T-helper 17 cell (primary cell): ENCODE measurements around the gene COX5A. TPM values are rescaled to one million over a fixed set of nuclear protein-coding genes. Genes with fewer than 3 reads are reported as not detected.
"Not testable (repeated sequence)": the region's sequence is repeated elsewhere in the genome, so short reads cannot be mapped to it uniquely, and the experiment has no call there.

Source experiments
- ATAC-seq: fragments of 150-1000 bp; cut with Tn5 transposase; 2 replicates; pipeline ENCODE4 v1.10.0; 2021; ENCODE audit warnings: mild to moderate bottlenecking, moderate library complexity
- DNase-seq, 3 donors: peaks; one replicate each; pipeline versions ENCODE4 v3.0.0 to v3.0.0-alpha.2; 2020 to 2021
- H3K9me3 ChIP-seq: one replicate; pipeline ENCODE4 v1.7.0; 2013; ENCODE audit warnings: low read length, mild to moderate bottlenecking; ENCODE audit not compliant: control insufficient read depth, poor library complexity, severe bottlenecking
- H3K27ac Mint-ChIP-seq: one replicate; pipeline ENCODE4 v1.8.0; 2022; ENCODE audit warnings: mild to moderate bottlenecking, moderate library complexity, mixed read lengths
- H3K27me3 Mint-ChIP-seq: one replicate; pipeline ENCODE4 v1.8.0; 2022; ENCODE audit warnings: mixed read lengths
- H3K36me3 Mint-ChIP-seq: one replicate; pipeline ENCODE4 v1.8.0; 2022; ENCODE audit warnings: low read depth, mixed read lengths
- H3K4me1 Mint-ChIP-seq: one replicate; pipeline ENCODE4 v1.8.0; 2022; ENCODE audit warnings: mild to moderate bottlenecking, mixed read lengths
- H3K4me3 Mint-ChIP-seq: one replicate; pipeline ENCODE4 v1.8.0; 2022; ENCODE audit warnings: mild to moderate bottlenecking, moderate library complexity, mixed read lengths
- total RNA-seq, 4 donors: library from RNA in 2 of 4; stranded (reverse) in 2 of 4; gene quantifications; one replicate each; pipeline ENCODE4 v1.2.3 and lab custom pipeline; 2022 to 2026

Gene COX5A
- total RNA-seq, 2 donors from 2014 or later: 56.1 to 72.9 TPM

DNA sequence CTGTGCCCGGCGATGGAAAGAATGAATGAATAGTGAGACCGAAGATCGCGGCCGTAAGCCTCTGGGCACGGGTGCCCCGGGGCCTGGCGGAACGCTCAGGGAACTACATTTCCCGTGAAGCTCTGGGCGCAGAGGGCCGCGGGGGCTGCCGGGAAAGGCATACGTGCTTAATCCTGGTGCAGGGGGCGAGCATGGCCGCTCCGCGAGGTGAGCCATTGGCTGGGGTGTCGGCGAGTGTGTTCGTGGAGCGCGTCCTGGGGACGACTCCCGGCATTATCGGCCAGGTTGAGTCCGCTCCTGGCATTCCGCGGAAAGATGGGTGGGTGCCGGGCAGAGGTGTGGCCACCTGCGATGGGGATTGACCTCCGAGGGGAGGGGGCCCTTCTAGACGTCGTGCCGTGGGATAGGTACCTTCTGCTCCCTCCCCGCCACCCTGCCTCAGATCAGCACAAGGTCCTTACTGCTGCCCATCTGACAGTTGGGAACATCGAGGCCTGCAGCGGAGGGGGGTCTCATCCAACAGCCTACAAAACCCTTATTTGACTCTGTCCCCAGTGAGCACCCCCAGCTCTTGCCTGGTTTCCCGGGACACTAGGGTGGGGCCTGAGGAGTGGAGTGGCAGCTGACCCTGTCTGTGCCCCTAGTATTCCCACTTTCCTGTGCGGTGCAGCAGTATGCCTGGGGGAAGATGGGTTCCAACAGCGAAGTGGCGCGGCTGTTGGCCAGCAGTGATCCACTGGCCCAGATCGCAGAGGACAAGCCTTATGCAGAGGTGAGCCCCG is 47.8 kb downstream of the COX5A start, which contains the start of gene MPI:
Gene MPI, plus strand, starts transcription at position 160 of the 782 bp plus-strand sequence. Its CDS starts 32 bp downstream, at position 192.
- ATAC-seq: peak; percentile 97
- H3K27me3 Mint-ChIP-seq: no peaks in the 10 kb centered on the region
- no peaks in the 10 kb centered on the region for H3K9me3 ChIP-seq
- H3K27ac Mint-ChIP-seq: peak within 1 kb of the TSS; percentile 96
- H3K36me3 Mint-ChIP-seq: no peaks in the 10 kb centered on the region
- H3K4me3 Mint-ChIP-seq: peak within 1 kb of the TSS; percentile 95
- peak; percentile 72 to 78 (median 77) for DNase-seq
- H3K4me1 Mint-ChIP-seq: peaks cover 37% of the 10 kb centered on the region

- peaks cover 37% of the 10 kb centered on the region for H3K4me1 Mint-ChIP-seq
- H3K4me3 Mint-ChIP-seq: peak overlapping the region; percentile 95
- ATAC-seq: peak; percentile 22
- no peaks in the 10 kb centered on the region for H3K9me3 ChIP-seq
- H3K27me3 Mint-ChIP-seq: no peaks in the 10 kb centered on the region
- no peak for DNase-seq
- H3K36me3 Mint-ChIP-seq: no peaks in the 10 kb centered on the region
- peak overlapping the region; percentile 96 for H3K27ac Mint-ChIP-seq
These were observed 48.4 kb downstream of the COX5A start for GRCh38 chr15:74889390-74889882.

- no peak for ATAC-seq
- no peak for DNase-seq
- Mint-ChIP-seq H3K4me1 (peaks cover 39% of the 10 kb centered on the region), H3K27ac (peak overlapping the region; percentile 96), H3K36me3 (no peaks in the 10 kb centered on the region), H3K4me3 (no peak overlapping the region), H3K27me3 (no peaks in the 10 kb centered on the region)
- no peaks in the 10 kb centered on the region for H3K9me3 ChIP-seq
These were observed 49.2 kb downstream of the COX5A start for GRCh38 chr15:74888716-74889115.

DNA sequence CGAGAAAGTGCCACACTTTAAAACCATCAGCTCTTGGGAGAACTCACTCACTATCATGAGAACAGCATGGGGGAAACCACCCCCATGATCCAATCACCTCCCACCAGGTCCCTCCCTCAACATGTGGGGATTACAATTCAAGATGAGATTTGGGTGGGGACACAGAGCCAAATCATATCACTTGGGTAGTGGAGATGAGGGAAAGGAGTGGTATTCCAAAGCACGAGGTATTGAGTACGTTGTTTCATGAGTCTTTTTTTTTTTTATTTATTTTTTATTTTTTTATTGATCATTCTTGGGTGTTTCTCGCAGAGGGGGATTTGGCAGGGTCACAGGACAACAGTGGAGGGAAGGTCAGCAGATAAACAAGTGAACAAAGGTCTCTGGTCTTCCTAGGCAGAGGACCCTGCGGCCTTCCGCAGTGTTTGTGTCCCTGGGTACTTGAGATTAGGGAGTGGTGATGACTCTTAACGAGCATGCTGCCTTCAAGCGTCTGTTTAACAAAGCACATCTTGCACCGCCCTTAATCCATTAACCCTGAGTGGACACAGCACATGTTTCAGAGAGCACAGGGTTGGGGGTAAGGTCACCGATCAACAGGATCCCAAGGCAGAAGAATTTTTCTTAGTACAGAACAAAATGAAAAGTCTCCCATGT is 50.2 kb downstream of the COX5A start:
- H3K4me3 Mint-ChIP-seq, H3K27me3 Mint-ChIP-seq, DNase-seq, ATAC-seq, H3K9me3 ChIP-seq, H3K27ac Mint-ChIP-seq, H3K36me3 Mint-ChIP-seq: not testable (repeated sequence)
- peaks cover 33% of the 10 kb centered on the region for H3K4me1 Mint-ChIP-seq

GRCh38 chr15:74885461-74885860 is 52.4 kb downstream of the COX5A start:
- Mint-ChIP-seq H3K27me3 (no peaks in the 10 kb centered on the region), H3K36me3 (no peaks in the 10 kb centered on the region), H3K4me3 (no peak overlapping the region), H3K4me1 (peaks cover 24% of the 10 kb centered on the region), H3K27ac (no peak overlapping the region)
- no peaks in the 10 kb centered on the region for H3K9me3 ChIP-seq
- ATAC-seq: no peak
- DNase-seq: no peak

DNA sequence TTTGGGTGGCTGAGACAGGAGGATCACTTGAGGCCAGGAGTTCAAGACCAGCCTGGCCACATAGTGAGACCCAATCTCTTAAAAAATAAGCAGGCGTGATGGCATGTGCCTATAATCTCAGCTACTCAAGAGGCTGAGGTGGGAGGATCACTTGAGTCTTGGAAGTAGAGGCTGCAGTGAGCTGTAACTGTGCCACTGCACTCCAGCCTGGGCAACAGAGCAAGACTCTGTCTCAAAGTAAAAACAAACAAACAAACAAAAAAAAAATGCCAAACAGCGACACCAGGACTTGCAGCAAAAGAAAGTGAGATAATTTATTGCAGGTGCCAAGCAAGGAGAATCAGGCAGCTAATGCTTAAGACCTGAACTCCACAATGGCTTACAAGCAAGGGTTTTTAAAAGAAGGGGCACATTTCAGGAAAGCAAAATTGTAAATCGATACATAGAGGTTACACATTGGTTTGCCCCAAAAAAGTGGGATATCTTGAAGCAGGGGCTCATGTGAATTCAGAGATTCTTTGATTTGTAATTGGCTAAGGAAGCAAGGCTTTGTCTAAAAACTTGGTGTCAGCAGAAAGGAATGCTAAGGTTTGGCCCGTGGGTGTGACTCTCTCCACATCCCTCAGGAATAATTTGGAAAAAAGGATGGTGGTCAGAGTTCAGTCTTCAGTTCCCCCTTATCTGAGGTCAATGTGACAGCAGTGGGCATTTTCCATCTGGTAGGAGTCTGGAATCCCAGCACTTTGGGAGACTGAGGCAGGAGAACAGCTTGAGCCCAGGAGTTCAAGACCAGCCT is 53.2 kb downstream of the COX5A start:
- Mint-ChIP-seq H3K27ac (peak overlapping the region; percentile 29), H3K4me1 (peaks cover 17% of the 10 kb centered on the region), H3K27me3 (no peaks in the 10 kb centered on the region), H3K4me3 (no peak overlapping the region), H3K36me3 (no peaks in the 10 kb centered on the region)
- DNase-seq (no peak), ATAC-seq (no peak)
- no peaks in the 10 kb centered on the region for H3K9me3 ChIP-seq

GRCh38 chr15:74882528-74882927 is 55.3 kb downstream of the COX5A start:
- Mint-ChIP-seq H3K36me3 (no peaks in the 10 kb centered on the region), H3K27me3 (no peaks in the 10 kb centered on the region), H3K27ac (no peak overlapping the region), H3K4me3 (peak overlapping the region; percentile 49), H3K4me1 (peaks cover 8% of the 10 kb centered on the region)
- no peak for ATAC-seq
- no peaks in the 10 kb centered on the region for H3K9me3 ChIP-seq
- no peak for DNase-seq

DNA sequence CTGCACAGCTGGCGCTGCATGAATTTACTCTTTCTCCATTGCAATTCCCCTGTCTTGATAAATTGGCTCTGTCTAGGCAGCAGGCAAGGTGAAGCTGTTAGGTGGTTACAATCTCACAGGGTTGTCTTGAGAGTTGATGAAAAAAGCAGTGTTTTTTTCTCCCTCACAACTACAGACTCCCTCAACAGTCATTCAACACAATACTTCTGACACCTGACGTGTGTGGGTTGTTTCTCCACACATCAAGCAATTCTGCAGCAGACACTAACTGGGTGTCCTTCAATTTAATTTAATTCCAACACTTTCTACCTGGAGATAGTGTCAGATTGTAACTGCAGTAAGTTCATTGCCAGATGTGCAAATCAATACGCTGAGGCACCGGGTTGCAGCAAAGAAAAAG is 59.6 kb downstream of the COX5A start:
- no peak for DNase-seq
- Mint-ChIP-seq H3K27ac (no peak overlapping the region), H3K36me3 (no peaks in the 10 kb centered on the region), H3K27me3 (no peaks in the 10 kb centered on the region), H3K4me1 (peaks cover 8% of the 10 kb centered on the region), H3K4me3 (no peak overlapping the region)
- ATAC-seq: no peak
- no peaks in the 10 kb centered on the region for H3K9me3 ChIP-seq

GRCh38 chr15:74873756-74874424 is 64.0 kb downstream of the COX5A start:
- peaks cover 3% of the 10 kb centered on the region for H3K36me3 Mint-ChIP-seq

GRCh38 chr15:74873036-74873755 is 64.7 kb downstream of the COX5A start, which contains the start of gene SCAMP2:
Gene SCAMP2 (minus strand): TSS chr15:74873365. CDS start chr15:74873255, 110 bp downstream.
- DNase-seq (peak; percentile 80 to 84 (median 83)), ATAC-seq (peak; percentile 95)
- Mint-ChIP-seq H3K27me3 (no peaks in the 10 kb centered on the region), H3K4me1 (peaks cover 34% of the 10 kb centered on the region), H3K4me3 (peak within 1 kb of the TSS; percentile 98), H3K36me3 (peaks cover 3% of the 10 kb centered on the region), H3K27ac (peak within 1 kb of the TSS; percentile 99)
- no peaks in the 10 kb centered on the region for H3K9me3 ChIP-seq

More at GRCh38 chr15:74873756-74874424, 64.0 kb downstream of the COX5A start:
- no peak for ATAC-seq
- Mint-ChIP-seq H3K27ac (peak overlapping the region; percentile 99), H3K4me1 (peaks cover 32% of the 10 kb centered on the region), H3K4me3 (peak overlapping the region; percentile 98), H3K27me3 (no peaks in the 10 kb centered on the region)
- no peak for DNase-seq
- H3K9me3 ChIP-seq: no peaks in the 10 kb centered on the region

- DNase-seq (no peak), ATAC-seq (no peak)
- H3K4me1 Mint-ChIP-seq: peaks cover 39% of the 10 kb centered on the region
- peaks cover 3% of the 10 kb centered on the region for H3K36me3 Mint-ChIP-seq
- H3K27ac Mint-ChIP-seq: peak overlapping the region; percentile 99
- H3K27me3 Mint-ChIP-seq: no peaks in the 10 kb centered on the region
- no peaks in the 10 kb centered on the region for H3K9me3 ChIP-seq
- H3K4me3 Mint-ChIP-seq: peak overlapping the region; percentile 98
These were observed 65.2 kb downstream of the COX5A start for GRCh38 chr15:74872702-74873035.
